ENCODE results near the gene HMGB2. TPM values are rescaled to one million over a fixed set of nuclear protein-coding genes. Genes with fewer than 3 reads are reported as not detected.
A peak's percentile ranks its signal among the peaks of the same experiment; 100 is the strongest.

Gene HMGB2
- 100 to 1,000 TPM; 150 to 153 (median 152) TPM for polyA plus RNA-seq

GRCh38 chr4:173334085-173334890 is at the start of gene HMGB2:
TSS of gene HMGB2 (minus strand) at chr4:173334358. CDS start at chr4:173333649, 709 bp downstream.
- Mint-ChIP-seq H3K27ac (peak within 1 kb of the TSS; percentile 96 to 98 (median 97)), H3K27me3 (ENCODE audit: low read depth in 3 of 3) (peaks cover 14 to 19% (median 19%) of the 10 kb centered on the region in 3 donors), H3K36me3 (peaks cover 3 to 10% (median 10%) of the 10 kb centered on the region in 3 donors), H3K4me3 (peak within 1 kb of the TSS; percentile 96 to 100 (median 99)), H3K4me1 (peaks cover 29 to 41% of the 10 kb centered on the region in 2 donors), H3K9me3 (no peaks in the 10 kb centered on the region)
- DNase-seq, result peak; percentile 99

DNA sequence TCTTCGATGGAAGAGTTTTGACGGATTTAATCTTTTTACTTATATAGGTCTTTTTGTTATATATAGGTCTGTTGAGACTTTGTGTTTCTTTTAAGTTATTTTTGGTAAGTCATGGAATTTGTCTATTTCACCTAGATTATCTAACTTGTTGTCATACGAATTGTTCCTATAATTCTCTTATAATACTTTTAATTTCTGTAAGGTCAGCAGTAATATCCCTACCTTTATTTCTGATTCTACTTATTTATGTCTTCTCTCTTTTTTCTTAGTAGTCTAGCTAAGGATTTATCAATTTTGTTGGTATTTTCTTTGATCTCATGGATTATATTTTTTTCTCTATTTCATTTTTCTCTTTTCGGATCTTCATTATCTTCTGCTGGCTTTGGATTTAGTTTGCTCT is 48.2 kb upstream of the HMGB2 start:
- H3K27me3 Mint-ChIP-seq (ENCODE audit: low read depth in 3 of 3), result peaks cover 0 to 4% (median 0%) of the 10 kb centered on the region in 3 donors
- no peaks in the 10 kb centered on the region for H3K4me1 Mint-ChIP-seq
- no peak for DNase-seq
- no peaks in the 10 kb centered on the region for H3K9me3 Mint-ChIP-seq
- H3K27ac Mint-ChIP-seq, result no peak overlapping the region
- no peaks in the 10 kb centered on the region for H3K36me3 Mint-ChIP-seq
- no peak overlapping the region for H3K4me3 Mint-ChIP-seq

GRCh38 chr4:173381610-173382009 is 47.5 kb upstream of the HMGB2 start:
- Mint-ChIP-seq H3K36me3 (no peaks in the 10 kb centered on the region), H3K4me3 (no peak overlapping the region), H3K27me3 (ENCODE audit: low read depth in 3 of 3) (peaks cover 0 to 4% (median 0%) of the 10 kb centered on the region in 3 donors), H3K27ac (no peak overlapping the region), H3K4me1 (no peaks in the 10 kb centered on the region), H3K9me3 (no peaks in the 10 kb centered on the region)
- DNase-seq, result no peak

- H3K4me3 Mint-ChIP-seq, result no peak overlapping the region
- H3K27ac Mint-ChIP-seq, result no peak overlapping the region
- DNase-seq, result no peak
- H3K4me1 Mint-ChIP-seq, result no peaks in the 10 kb centered on the region
- H3K36me3 Mint-ChIP-seq, result no peaks in the 10 kb centered on the region
- no peaks in the 10 kb centered on the region for H3K9me3 Mint-ChIP-seq
- H3K27me3 Mint-ChIP-seq (ENCODE audit: low read depth in 3 of 3), result peaks cover 0 to 4% (median 0%) of the 10 kb centered on the region in 3 donors
Observed at GRCh38 chr4:173380987-173381386, 46.8 kb upstream of the HMGB2 start.

- H3K27me3 Mint-ChIP-seq (ENCODE audit: low read depth in 3 of 3), result peaks cover 0 to 4% (median 0%) of the 10 kb centered on the region in 3 donors
- H3K27ac Mint-ChIP-seq, result no peak overlapping the region
- no peaks in the 10 kb centered on the region for H3K4me1 Mint-ChIP-seq
- no peak for DNase-seq
- H3K36me3 Mint-ChIP-seq, result no peaks in the 10 kb centered on the region
- no peaks in the 10 kb centered on the region for H3K9me3 Mint-ChIP-seq
- H3K4me3 Mint-ChIP-seq, result no peak overlapping the region
Observed at GRCh38 chr4:173379929-173380328, 45.8 kb upstream of the HMGB2 start.

- no peak overlapping the region for H3K27ac Mint-ChIP-seq
- no peak overlapping the region for H3K4me3 Mint-ChIP-seq
- peaks cover 19 to 26% of the 10 kb centered on the region in 2 donors for H3K4me1 Mint-ChIP-seq
- H3K9me3 Mint-ChIP-seq, result no peaks in the 10 kb centered on the region
- no peaks in the 10 kb centered on the region for H3K36me3 Mint-ChIP-seq
- peaks cover 14 to 17% (median 16%) of the 10 kb centered on the region in 3 donors for H3K27me3 Mint-ChIP-seq (ENCODE audit: low read depth in 3 of 3)
- no peak for DNase-seq
Observed at GRCh38 chr4:173374588-173374987, 40.4 kb upstream of the HMGB2 start.

DNA sequence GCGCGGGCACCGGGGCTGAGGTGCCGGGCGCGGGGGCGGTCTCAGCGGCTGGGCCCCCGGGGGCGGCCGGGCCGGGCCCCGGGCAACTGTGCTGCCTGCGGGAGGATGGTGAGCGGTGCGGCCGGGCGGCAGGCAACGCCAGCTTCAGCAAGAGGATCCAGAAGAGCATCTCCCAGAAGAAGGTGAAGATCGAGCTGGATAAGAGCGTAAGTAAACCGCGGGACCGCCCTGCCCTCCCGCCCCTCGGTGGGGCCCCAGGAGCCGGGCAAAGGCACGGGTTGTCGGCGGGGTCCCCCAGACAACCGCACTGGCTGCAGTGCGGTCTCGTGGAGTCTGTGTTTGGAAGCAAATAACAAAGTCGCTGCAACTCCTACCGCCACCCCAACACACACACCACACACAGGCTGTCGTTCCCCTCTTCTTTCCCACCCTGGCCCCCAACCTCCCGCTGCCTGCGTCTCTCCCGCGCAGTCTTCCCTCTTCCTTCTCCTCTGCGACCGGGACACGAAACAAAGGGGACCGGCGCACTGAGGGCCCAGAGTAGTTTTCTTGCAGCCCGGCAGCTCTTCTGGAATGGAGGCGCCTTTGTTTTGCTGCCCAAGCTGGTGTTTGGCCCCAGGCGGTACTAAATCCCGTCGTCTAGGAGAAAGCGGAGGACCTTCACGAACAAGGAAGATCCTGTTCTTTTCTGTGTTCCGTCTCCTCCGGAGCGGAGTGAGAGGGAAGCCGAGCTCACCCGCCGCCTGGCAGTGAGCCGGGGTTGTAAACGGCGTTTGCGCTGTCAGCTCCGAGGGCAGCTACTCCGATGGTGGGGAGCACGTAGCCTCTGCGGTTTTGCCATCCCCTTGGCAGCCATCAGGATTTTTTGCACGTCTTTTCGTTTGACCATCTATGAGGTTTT is 37.4 kb upstream of the HMGB2 start:
- peak; percentile 40 to 49 (median 47) for DNase-seq
- Mint-ChIP-seq H3K4me1 (peaks cover 25 to 33% of the 10 kb centered on the region in 2 donors), H3K9me3 (no peaks in the 10 kb centered on the region), H3K27me3 (ENCODE audit: low read depth in 3 of 3) (peaks cover 12 to 17% (median 15%) of the 10 kb centered on the region in 3 donors), H3K36me3 (no peaks in the 10 kb centered on the region), H3K27ac (peak overlapping the region; percentile 67 to 89 (median 84)), H3K4me3 (peak overlapping the region; percentile 93 to 100 (median 96))

- Mint-ChIP-seq H3K4me1 (peaks cover 26 to 33% of the 10 kb centered on the region in 2 donors), H3K36me3 (no peaks in the 10 kb centered on the region), H3K27ac (peak within 1 kb of the TSS; percentile 89 to 98 (median 96)), H3K9me3 (no peaks in the 10 kb centered on the region), H3K27me3 (ENCODE audit: low read depth in 3 of 3) (peaks cover 12 to 17% (median 15%) of the 10 kb centered on the region in 3 donors), H3K4me3 (peak within 1 kb of the TSS; percentile 99 to 100 (median 100))
- DNase-seq, result peak; percentile 90 to 94 (median 93)
Observed at GRCh38 chr4:173370477-173371291, 36.5 kb upstream of the HMGB2 start, which contains the start of gene SAP30. TSS of gene SAP30 (plus strand) at chr4:173370954. CDS start at chr4:173371183, 229 bp downstream.

GRCh38 chr4:173370130-173370476 is 35.9 kb upstream of the HMGB2 start:
- DNase-seq, result no peak
- Mint-ChIP-seq H3K4me3 (peak overlapping the region; percentile 99 to 100 (median 100)), H3K36me3 (no peaks in the 10 kb centered on the region), H3K9me3 (no peaks in the 10 kb centered on the region), H3K27ac (peak overlapping the region; percentile 89 to 98 (median 96)), H3K4me1 (peaks cover 29 to 33% of the 10 kb centered on the region in 2 donors), H3K27me3 (ENCODE audit: low read depth in 3 of 3) (peaks cover 12 to 17% (median 15%) of the 10 kb centered on the region in 3 donors)

DNA sequence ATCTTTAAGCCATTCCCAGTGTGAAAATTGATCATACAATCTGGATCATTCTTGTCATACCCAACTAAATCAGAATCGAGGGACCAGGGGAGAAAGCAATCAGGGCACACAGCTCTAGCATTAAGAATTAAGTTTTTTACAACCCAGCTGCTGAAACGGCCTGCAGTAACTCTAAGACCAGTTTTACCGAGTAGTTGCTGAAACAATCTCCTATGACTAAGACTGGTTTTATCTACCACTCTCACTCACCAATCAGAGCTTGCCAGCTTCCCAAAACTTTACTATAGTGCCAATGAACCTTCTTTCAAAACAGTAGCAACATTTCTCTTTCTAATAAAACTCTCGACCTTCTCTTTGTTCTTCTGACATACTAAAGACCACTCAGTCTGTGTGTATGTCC is 33.8 kb upstream of the HMGB2 start:
- H3K36me3 Mint-ChIP-seq, result no peaks in the 10 kb centered on the region
- peaks cover 12 to 18% (median 17%) of the 10 kb centered on the region in 3 donors for H3K27me3 Mint-ChIP-seq (ENCODE audit: low read depth in 3 of 3)
- peaks cover 24 to 27% of the 10 kb centered on the region in 2 donors for H3K4me1 Mint-ChIP-seq
- DNase-seq, result no peak
- no peaks in the 10 kb centered on the region for H3K9me3 Mint-ChIP-seq
- H3K4me3 Mint-ChIP-seq, result peak overlapping the region in 1 of 5 donors; percentile 30
- no peak overlapping the region for H3K27ac Mint-ChIP-seq

GRCh38 chr4:173367285-173367684 is 33.1 kb upstream of the HMGB2 start:
- no peak for DNase-seq
- H3K36me3 Mint-ChIP-seq, result no peaks in the 10 kb centered on the region
- H3K4me1 Mint-ChIP-seq, result peaks cover 20% of the 10 kb centered on the region in 2 donors
- no peaks in the 10 kb centered on the region for H3K9me3 Mint-ChIP-seq
- no peak overlapping the region for H3K27ac Mint-ChIP-seq
- peaks cover 12 to 18% (median 16%) of the 10 kb centered on the region in 3 donors for H3K27me3 Mint-ChIP-seq (ENCODE audit: low read depth in 3 of 3)
- no peak overlapping the region for H3K4me3 Mint-ChIP-seq

DNA sequence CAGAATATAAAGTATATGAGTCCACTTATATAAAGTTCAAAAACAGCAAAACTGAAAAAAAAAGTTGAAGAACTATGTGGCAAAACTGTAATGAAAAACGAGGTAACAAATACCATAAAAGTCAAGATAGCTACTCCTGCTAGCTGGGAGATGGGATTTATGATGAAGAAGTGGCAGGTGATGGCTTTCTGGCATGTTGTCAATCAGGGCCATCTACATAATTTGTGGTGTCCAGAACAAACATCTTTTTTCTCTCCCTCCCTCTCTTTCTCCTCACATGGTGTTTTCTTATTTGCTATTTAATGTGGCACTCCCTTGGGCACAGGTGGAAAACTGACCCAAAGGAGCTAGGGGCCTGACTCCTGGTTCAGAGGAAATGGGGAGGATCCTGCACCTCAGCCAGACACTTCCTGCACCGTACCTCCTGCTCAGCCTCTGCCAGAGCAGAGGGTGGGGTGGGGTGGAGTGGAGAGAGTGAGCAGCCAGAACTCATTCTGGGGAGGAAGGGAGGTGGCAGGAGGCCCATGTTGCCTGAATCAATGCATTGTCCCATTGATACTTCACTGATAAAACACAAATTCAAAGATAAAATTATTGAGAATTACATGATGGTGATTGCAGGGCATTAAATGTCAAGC is 31.3 kb upstream of the HMGB2 start:
- Mint-ChIP-seq H3K4me1 (peaks cover 11% of the 10 kb centered on the region in 2 donors), H3K36me3 (no peaks in the 10 kb centered on the region), H3K9me3 (no peaks in the 10 kb centered on the region), H3K27me3 (ENCODE audit: low read depth in 3 of 3) (peaks cover 3 to 13% (median 7%) of the 10 kb centered on the region in 3 donors), H3K4me3 (no peak overlapping the region), H3K27ac (peak overlapping the region in 2 of 6 donors; percentile 30 to 50)
- no peak for DNase-seq

DNA sequence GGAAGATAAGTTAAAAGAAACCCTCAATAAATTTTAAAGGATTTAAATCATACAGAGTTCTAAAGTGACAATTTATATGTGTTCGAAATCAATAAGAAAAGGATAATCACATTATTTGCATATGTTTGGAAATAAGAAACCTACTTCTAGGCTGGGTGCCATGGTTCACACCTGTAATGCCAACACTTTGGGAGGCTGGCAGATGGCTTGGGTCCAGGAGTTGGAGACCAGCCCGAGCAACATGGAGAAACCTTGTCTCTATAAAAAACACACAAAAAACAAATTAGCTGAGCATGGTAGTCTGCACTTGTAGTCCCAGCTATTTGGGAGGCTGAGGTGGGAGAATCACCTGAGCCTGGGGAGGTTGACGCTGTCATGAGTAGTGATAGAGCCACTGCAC is 28.5 kb upstream of the HMGB2 start:
- H3K36me3 Mint-ChIP-seq, result no peaks in the 10 kb centered on the region
- H3K4me1 Mint-ChIP-seq, result peaks cover 7 to 9% of the 10 kb centered on the region in 2 donors
- no peak overlapping the region for H3K4me3 Mint-ChIP-seq
- no peaks in the 10 kb centered on the region for H3K9me3 Mint-ChIP-seq
- H3K27me3 Mint-ChIP-seq (ENCODE audit: low read depth in 3 of 3), result peaks cover 0 to 3% (median 2%) of the 10 kb centered on the region in 3 donors
- H3K27ac Mint-ChIP-seq, result no peak overlapping the region
- no peak for DNase-seq
